ENCODE results near the gene IMMP2L. TPM values are rescaled to one million over a fixed set of nuclear protein-coding genes. Genes with fewer than 3 reads are reported as not detected.

Gene IMMP2L
- total and polyA plus RNA-seq, 2 of the 4 experiments (the other 2 are of a cell fraction): 5.8 to 9.3 TPM

DNA sequence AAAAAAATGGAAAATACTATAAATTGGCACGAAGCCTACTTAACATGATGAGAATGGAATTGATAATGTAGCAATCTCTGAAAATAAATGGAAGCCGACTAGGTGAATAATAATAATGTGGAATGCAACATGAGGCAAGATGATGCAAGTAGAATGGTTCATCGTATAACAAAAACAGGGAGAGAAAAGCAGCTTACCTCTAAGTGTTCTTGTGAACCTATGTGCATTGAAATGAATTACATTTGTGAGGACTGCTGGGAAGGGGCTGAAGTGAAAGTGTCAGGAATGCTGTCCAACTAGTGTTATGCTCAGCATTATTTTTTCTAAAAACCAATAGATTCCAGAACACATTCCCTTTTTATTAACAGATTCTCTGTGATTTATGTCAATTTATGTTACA lies 912.0 kb downstream of the IMMP2L start:
- Histone ChIP-seq H3K4me3 (ENCODE audit: insufficient read depth, low read depth, low read length) (no peak overlapping the region), H3K56ac (ENCODE audit: extremely low read depth, insufficient read depth, low read length) (no peak overlapping the region), H2AFZ (replicated peaks; ENCODE audit: low read length, poor library complexity) (no peak overlapping the region), H3K27ac (ENCODE audit: insufficient read depth, low read length) (no peak overlapping the region), H3K4ac (ENCODE audit: low read depth, low read length) (no peak overlapping the region), H3K27me3 (ENCODE audit: control insufficient read depth, insufficient read depth, low read length) (no peaks in the 10 kb centered on the region), H3K79me1 (ENCODE audit: low read depth in 1 of 2, low read length in 2 of 2) (no peaks in the 10 kb centered on the region), H2BK20ac (ENCODE audit: low read depth, low read length) (no peak overlapping the region), H3K9ac (ENCODE audit: low read depth, low read length) (no peak overlapping the region), H3K36me3 (ENCODE audit: control insufficient read depth, insufficient read depth, low read length) (no peaks in the 10 kb centered on the region), H4K5ac (ENCODE audit: low read depth, low read length) (no peak overlapping the region), H3K4me2 (ENCODE audit: low read depth, low read length) (no peak overlapping the region), H2BK120ac (ENCODE audit: low read depth, low read length) (no peak overlapping the region), H3K9me1 (ENCODE audit: insufficient read depth, low read length) (no peaks in the 10 kb centered on the region), H3K4me1 (ENCODE audit: control insufficient read depth, insufficient read depth, low read length) (no peaks in the 10 kb centered on the region), H4K20me1 (ENCODE audit: insufficient read depth, low read length) (no peaks in the 10 kb centered on the region), H2AK9ac (replicated peaks; ENCODE audit: low read depth, low read length, poor library complexity) (no peak overlapping the region), H3K23ac (ENCODE audit: low read depth, low read length) (no peak overlapping the region), H4K91ac (ENCODE audit: insufficient read depth, low read depth, low read length) (no peak overlapping the region), H3K18ac (ENCODE audit: low read depth, low read length) (no peak overlapping the region), H3K14ac (replicated peaks; ENCODE audit: low read depth, low read length) (no peak overlapping the region), H4K8ac (ENCODE audit: low read depth in 2 of 2, low read length in 2 of 2) (no peak overlapping the region), H2BK15ac (ENCODE audit: low read depth, low read length) (no peak overlapping the region), H2BK5ac (ENCODE audit: low read depth, low read length, poor library complexity, severe bottlenecking) (no peak overlapping the region), H3K9me3 (ENCODE audit: control insufficient read depth, insufficient read depth, low read length) (no peaks in the 10 kb centered on the region), H2AK5ac (ENCODE audit: low read depth, low read length) (no peak overlapping the region)
- no CpG with 5 or more reads among the region's 3 CpGs for WGBS, 2 experiments (ENCODE audit: extremely low coverage in 2 of 2, insufficient read length in 1 of 2)
- intact Hi-C loops (cut with micrococcal nuclease): loop anchor here (5.0 kb wide), 1 partner anchor 52 kb away; no protein-coding TSS in a partner anchor
- dilution Hi-C loops (cut with HindIII; ENCODE audit: low sequenced_read_pairs, unreplicated experiment): no loop called here
- in situ Hi-C loops (cut with MboI; ENCODE audit: low sequenced_read_pairs): no loop called here
- ATAC-seq (ENCODE audit: low read depth): no peak
- DNase-seq: no peak
- ChIA-PET POLR2A (ENCODE audit: unreplicated experiment) (no interaction called here), CTCF (no interaction called here)
- BruUV-seq (replicated peaks): no TSS peak
- no peak for TF ChIP-seq SMC3 (IDR thresholded peaks at IDR 0.05; ENCODE audit: low read depth, low read length)
- TF ChIP-seq CEBPB (IDR thresholded peaks at IDR 0.05; ENCODE audit: low read depth, low read length): no peak
